ENCODE data around the gene ZNF275. TPM values are rescaled to one million over a fixed set of nuclear protein-coding genes. Genes with fewer than 3 reads are reported as not detected.

ZNF275 gene
- total and polyA plus RNA-seq, 4 donors, result 13.7 to 26.2 (median 18.5) TPM

Small RNA genes lying within 50 kb of the gene (small RNA-seq; reads per million reads assigned to genes)
- not detected for gene AC152007.1 (ENCODE audit: low replicate concordance)

Other genes starting within 250 kb of the ZNF275 start
- gene MAGEA1, start 154.9 kb upstream of the ZNF275 start, total RNA-seq, result not detected
- gene MAGEA1, start 154.9 kb upstream of the ZNF275 start, polyA plus RNA-seq (ENCODE audit: insufficient read length in 2 of 2), result not detected
- 1 to 10 TPM; 1.4 to 3.7 TPM for gene PNMA6F, start 12.4 kb upstream of the ZNF275 start, total RNA-seq
- 1 to 10 TPM; 7.4 to 8.9 TPM for gene PNMA6F, start 12.4 kb upstream of the ZNF275 start, polyA plus RNA-seq (ENCODE audit: insufficient read length in 2 of 2)
- gene PNMA6E, start 67.2 kb downstream of the ZNF275 start, total RNA-seq, result not detected
- not detected for gene PNMA6E, start 67.2 kb downstream of the ZNF275 start, polyA plus RNA-seq (ENCODE audit: insufficient read length in 2 of 2)
- 1 to 10 TPM; 1.6 to 1.8 TPM for gene ZFP92, start 77.3 kb downstream of the ZNF275 start, total RNA-seq
- gene ZFP92, start 77.3 kb downstream of the ZNF275 start, polyA plus RNA-seq (ENCODE audit: insufficient read length in 2 of 2), result 1 to 10 TPM; 2.6 to 2.7 TPM
- under 1 TPM in 1 of 2 donors, not detected in 1; 0.77 TPM for gene TREX2, start 111.9 kb downstream of the ZNF275 start, total RNA-seq
- gene TREX2, start 111.9 kb downstream of the ZNF275 start, polyA plus RNA-seq (ENCODE audit: insufficient read length in 2 of 2), result under 1 TPM; 0.41 to 0.50 TPM
- gene HAUS7, start 136.4 kb downstream of the ZNF275 start, total RNA-seq, result 10 to 100 TPM; 11.6 to 36.2 TPM
- 10 to 100 TPM; 20.3 to 33.4 TPM for gene HAUS7, start 136.4 kb downstream of the ZNF275 start, polyA plus RNA-seq (ENCODE audit: insufficient read length in 2 of 2)
- 10 to 100 TPM; 40.2 to 68.0 TPM for gene BGN, start 160.8 kb downstream of the ZNF275 start, total RNA-seq
- gene BGN, start 160.8 kb downstream of the ZNF275 start, polyA plus RNA-seq (ENCODE audit: insufficient read length in 2 of 2), result 100 to 1,000 TPM in 1 of 2 donors, 10 to 100 TPM in 1; 98.9 to 136 TPM
- 10 to 100 TPM; 11.8 to 14.8 TPM for gene ATP2B3, start 183.5 kb downstream of the ZNF275 start, total RNA-seq
- 10 to 100 TPM; 18.4 to 20.1 TPM for gene ATP2B3, start 183.5 kb downstream of the ZNF275 start, polyA plus RNA-seq (ENCODE audit: insufficient read length in 2 of 2)